GM21423 (cell line): ENCODE measurements around the gene UPF2.
"Not testable (repeated sequence)": the region's sequence is repeated elsewhere in the genome, so short reads cannot be mapped to it uniquely, and the experiment has no call there.

Experiments
- ATAC-seq: cut with Tn5 transposase; IDR thresholded peaks from one replicate; pipeline ENCODE4 v1.9.1; 2021; ENCODE audit warnings: mild to moderate bottlenecking, moderate library complexity; ENCODE audit not compliant: unreplicated experiment

The UPF2 gene

GRCh38 chr10:12041766-12042408 is 722 bp downstream of the UPF2 start:
- ATAC-seq = peak; percentile 2

GRCh38 chr10:12036073-12036655 is 6.4 kb downstream of the UPF2 start:
- ATAC-seq = no peak

GRCh38 chr10:12031404-12031803 is 11.2 kb downstream of the UPF2 start:
- ATAC-seq = no peak

GRCh38 chr10:12027539-12027938 is 15.1 kb downstream of the UPF2 start:
- peak; percentile 98 for ATAC-seq

GRCh38 chr10:12025591-12025990 is 17.0 kb downstream of the UPF2 start:
- ATAC-seq = no peak

- ATAC-seq = no peak
Measured at GRCh38 chr10:12022580-12023257, 19.9 kb downstream of the UPF2 start.

- ATAC-seq = no peak
Measured at GRCh38 chr10:12020574-12020973, 22.0 kb downstream of the UPF2 start.

- no peak for ATAC-seq
Measured at GRCh38 chr10:12019283-12019971, 23.2 kb downstream of the UPF2 start.

GRCh38 chr10:12018438-12019282 is 23.9 kb downstream of the UPF2 start:
- ATAC-seq = no peak

- ATAC-seq = no peak
Measured at GRCh38 chr10:12013926-12014325, 28.7 kb downstream of the UPF2 start.

- ATAC-seq = not testable (repeated sequence)
Measured at GRCh38 chr10:12013391-12013790, 29.2 kb downstream of the UPF2 start.

- ATAC-seq = no peak
Measured at GRCh38 chr10:12010353-12010752, 32.3 kb downstream of the UPF2 start.

GRCh38 chr10:12008842-12009241 is 33.8 kb downstream of the UPF2 start:
- not testable (repeated sequence) for ATAC-seq

GRCh38 chr10:12006671-12007070 is 35.9 kb downstream of the UPF2 start:
- no peak for ATAC-seq

GRCh38 chr10:11993834-11994468 is 48.7 kb downstream of the UPF2 start:
- ATAC-seq = no peak

GRCh38 chr10:11988924-11989323 is 53.7 kb downstream of the UPF2 start:
- no peak for ATAC-seq

- no peak for ATAC-seq
Measured at GRCh38 chr10:11986593-11987216, 55.9 kb downstream of the UPF2 start.

GRCh38 chr10:11982253-11982652 is 60.4 kb downstream of the UPF2 start:
- ATAC-seq = no peak

GRCh38 chr10:11975795-11976194 is 66.8 kb downstream of the UPF2 start:
- ATAC-seq = no peak

- not testable (repeated sequence) for ATAC-seq
Measured at GRCh38 chr10:11972523-11972922, 70.1 kb downstream of the UPF2 start.
